Caco-2 (cell line): ENCODE data around the gene P2RX7. TPM values are rescaled to one million over a fixed set of nuclear protein-coding genes. Genes with fewer than 3 reads are reported as not detected.
"Not testable (repeated sequence)": the region's sequence is repeated elsewhere in the genome, so short reads cannot be mapped to it uniquely, and the experiment has no call there.

ENCODE experiments used
- BruUV-seq: library from RNA; stranded (reverse); fragments of 400-500 nt; replicated peaks from 2 replicates; lab custom pipeline; 2021; lab: Mats Ljungman, UMichigan
- CTCF ChIA-PET: fragments of 300-600 bp; sonication (Branson Sonifier 250); formaldehyde crosslinking; loops from one replicate; lab custom pipeline; 2022; ENCODE audit warnings: antibody characterized with exemption; lab: Charles Lee
- POLR2A ChIA-PET: fragments of 300-600 bp; sonication (Branson Sonifier 250); formaldehyde crosslinking; loops from one replicate; lab custom pipeline; 2022; ENCODE audit warnings: antibody characterized with exemption; lab: Charles Lee
- DNase-seq, 2 experiments: peaks; one replicate each; pipeline versions ENCODE4 v3.0.0 to v3.0.0-alpha.2; 2020 to 2022
- H3K27me3 ChIP-seq: replicated peaks from 2 replicates; pipeline ENCODE4 v1.6.0; 2011; ENCODE audit warnings: low read length; ENCODE audit not compliant: control insufficient read depth, insufficient read depth
- H3K36me3 ChIP-seq: 2 replicates; pipeline ENCODE4 v1.5.1; 2011; ENCODE audit warnings: low read length; ENCODE audit not compliant: control insufficient read depth, insufficient read depth
- H3K4me1 ChIP-seq: fragments of 250-450 bp; sonication (Bioruptor Pico); 2 replicates; pipeline ENCODE4 v1.5.1; 2020; ENCODE audit warnings: mild to moderate bottlenecking
- H3K4me3 ChIP-seq: 2 replicates; pipeline ENCODE4 v1.5.1; 2011; ENCODE audit warnings: low read depth, mild to moderate bottlenecking, control low read depth, low read length
- H3K9me3 ChIP-seq: fragments of 250-450 bp; sonication (Bioruptor Pico); 2 replicates; pipeline ENCODE4 v1.5.1; 2020; ENCODE audit warnings: mild to moderate bottlenecking, moderate library complexity
- H3K27ac Mint-ChIP-seq: one replicate; pipeline ENCODE4 v1.8.0; 2022; ENCODE audit warnings: mixed read lengths; ENCODE audit not compliant: unreplicated experiment
- H3K27me3 Mint-ChIP-seq: one replicate; pipeline ENCODE4 v1.8.0; 2022; ENCODE audit warnings: mixed read lengths; ENCODE audit not compliant: insufficient read depth, unreplicated experiment
- H3K36me3 Mint-ChIP-seq: one replicate; pipeline ENCODE4 v1.8.0; 2022; ENCODE audit warnings: mild to moderate bottlenecking, mixed read lengths; ENCODE audit not compliant: insufficient read depth, unreplicated experiment
- H3K4me1 Mint-ChIP-seq: one replicate; pipeline ENCODE4 v1.8.0; 2022; ENCODE audit warnings: low read depth, mixed read lengths; ENCODE audit not compliant: unreplicated experiment
- H3K4me3 Mint-ChIP-seq: one replicate; pipeline ENCODE4 v1.8.0; 2022; ENCODE audit warnings: mild to moderate bottlenecking, moderate library complexity, mixed read lengths; ENCODE audit not compliant: unreplicated experiment
- H3K9me3 Mint-ChIP-seq: one replicate; pipeline ENCODE4 v1.8.0; 2022; ENCODE audit warnings: mixed read lengths; ENCODE audit not compliant: unreplicated experiment
- CTCF ChIP-seq, 2 experiments: fragments of 200-600 bp in 1 of 2; IDR thresholded peaks; 1 replicate in 1 of 2; 2 replicates in 1 of 2; pipeline versions ENCODE4 v1.5.1 to v1.8.0; 2011 to 2022; ENCODE audit warnings: antibody characterized with exemption in 1 of 2, control low read depth in 1 of 2, inconsistent platforms in 1 of 2, low read depth in 1 of 2, low read length in 1 of 2, mild to moderate bottlenecking in 1 of 2, moderate library complexity in 1 of 2; ENCODE audit not compliant: insufficient read depth in 1 of 2, severe bottlenecking in 1 of 2, unreplicated experiment in 1 of 2
- intact Hi-C: fragments of 100-400 bp; cut with micrococcal nuclease; formaldehyde crosslinking; loops from one replicate; pipeline ENCODE4 v1.10.0; 2022; ENCODE audit not compliant: unreplicated experiment
- total RNA-seq: library from RNA; stranded (reverse); gene quantifications from 2 replicates; pipeline ENCODE4 v1.2.3, GENCODE V29; 2022

P2RX7 gene
- total RNA-seq, 1 experiment from 2014 or later = not detected

GRCh38 chr12:121224591-121224990 lies 91.9 kb downstream of the P2RX7 start:
- H3K36me3 Mint-ChIP-seq = peaks cover 39% of the 10 kb centered on the region
- H3K9me3 Mint-ChIP-seq = no peaks in the 10 kb centered on the region
- H3K4me1 Mint-ChIP-seq = peaks cover 10% of the 10 kb centered on the region
- DNase-seq = no peak
- CTCF ChIA-PET = no interaction called here
- no peak for TF ChIP-seq CTCF (IDR thresholded peaks at IDR 0.05; ENCODE audit: insufficient read depth in 1 of 2, low read depth in 1 of 2, low read length in 1 of 2, severe bottlenecking in 1 of 2, unreplicated experiment in 1 of 2)
- H3K4me3 Mint-ChIP-seq = no peak overlapping the region
- H3K27ac Mint-ChIP-seq = no peak overlapping the region
- H3K4me1 ChIP-seq = peaks cover 32% of the 10 kb centered on the region
- intact Hi-C loops = no loop called here
- no peaks in the 10 kb centered on the region for H3K27me3 ChIP-seq
- H3K9me3 ChIP-seq = no peaks in the 10 kb centered on the region
- no TSS peak for BruUV-seq
- no peaks in the 10 kb centered on the region for H3K27me3 Mint-ChIP-seq
- POLR2A ChIA-PET = no interaction called here
- H3K4me3 ChIP-seq = no peak overlapping the region
- H3K36me3 ChIP-seq = peaks cover 5% of the 10 kb centered on the region

- Histone ChIP-seq H3K36me3 (peaks cover 5% of the 10 kb centered on the region), H3K27me3 (no peaks in the 10 kb centered on the region), H3K4me3 (no peak overlapping the region), H3K9me3 (no peaks in the 10 kb centered on the region), H3K4me1 (peaks cover 42% of the 10 kb centered on the region)
- BruUV-seq = no TSS peak
- Mint-ChIP-seq H3K36me3 (peaks cover 31% of the 10 kb centered on the region), H3K4me1 (peaks cover 15% of the 10 kb centered on the region), H3K27me3 (no peaks in the 10 kb centered on the region), H3K27ac (peak overlapping the region; percentile 89), H3K4me3 (no peak overlapping the region), H3K9me3 (no peaks in the 10 kb centered on the region)
- ChIA-PET POLR2A (interaction anchor here (0.8 kb wide), 1 partner anchor 9 kb away, joined by 3 read pairs; no protein-coding TSS in a partner anchor), CTCF (interaction anchor here (1.0 to 1.2 kb wide), 2 partner anchors 9 to 217 kb away, joined by 3 read pairs; no protein-coding TSS in a partner anchor)
- no peak for DNase-seq
- no peak for TF ChIP-seq CTCF (IDR thresholded peaks at IDR 0.05; ENCODE audit: insufficient read depth in 1 of 2, low read depth in 1 of 2, low read length in 1 of 2, severe bottlenecking in 1 of 2, unreplicated experiment in 1 of 2)
- intact Hi-C loops = loop anchor here (2.0 to 5.0 kb wide), 2 partner anchors 70 to 114 kb away; partner anchors contain the start of gene CAMKK2
Measured at GRCh38 chr12:121226399-121226798, 93.7 kb downstream of the P2RX7 start.

GRCh38 chr12:121226871-121227270 lies 94.2 kb downstream of the P2RX7 start:
- intact Hi-C loops = loop anchor here (1.0 to 5.0 kb wide), 4 partner anchors 10 to 115 kb away; partner anchors contain the start of genes CAMKK2 and P2RX4
- H3K9me3 Mint-ChIP-seq, H3K27me3 ChIP-seq, DNase-seq, H3K4me3 ChIP-seq, H3K36me3 ChIP-seq, H3K27me3 Mint-ChIP-seq, H3K9me3 ChIP-seq: not testable (repeated sequence)
- H3K4me3 Mint-ChIP-seq = peak overlapping the region; percentile 50
- POLR2A ChIA-PET = interaction anchor here (0.8 kb wide), 1 partner anchor 9 kb away, joined by 3 read pairs; no protein-coding TSS in a partner anchor
- H3K4me1 Mint-ChIP-seq = peaks cover 15% of the 10 kb centered on the region
- BruUV-seq = TSS peak; percentile 91
- H3K27ac Mint-ChIP-seq = peak overlapping the region; percentile 89
- peaks cover 28% of the 10 kb centered on the region for H3K36me3 Mint-ChIP-seq
- CTCF ChIA-PET = interaction anchor here (1.0 to 1.2 kb wide), 2 partner anchors 9 to 217 kb away, joined by 3 read pairs; no protein-coding TSS in a partner anchor
- H3K4me1 ChIP-seq = peaks cover 42% of the 10 kb centered on the region
